D341Med (cell line): ENCODE measurements around the gene SRD5A3.
"Not testable (repeated sequence)": the region's sequence is repeated elsewhere in the genome, so short reads cannot be mapped to it uniquely, and the experiment has no call there.

Source experiments
- DNase-seq: peaks from one replicate; pipeline ENCODE4 v3.0.0; 2012; ENCODE audit warnings: low spot score

Gene SRD5A3

DNA sequence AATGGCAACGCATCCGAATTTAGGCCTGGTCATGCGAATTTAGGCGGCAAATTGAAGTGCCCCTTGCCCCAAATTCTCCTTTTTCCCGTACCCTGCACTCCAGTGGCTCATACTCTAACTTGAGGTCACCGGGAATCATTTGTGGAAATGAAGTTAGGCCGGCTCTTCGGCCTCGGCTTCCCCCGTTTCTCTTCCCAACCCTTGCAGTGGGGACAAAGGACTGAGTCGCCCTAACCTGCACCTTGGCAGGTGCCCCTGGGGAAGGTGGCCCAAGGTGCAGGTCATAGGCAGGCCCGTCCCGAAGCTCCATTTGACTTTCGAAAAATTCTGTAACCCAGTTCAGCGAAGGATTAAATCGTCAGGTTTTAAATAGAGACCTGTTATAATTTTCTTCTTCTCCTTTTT lies 811 bp downstream of the SRD5A3 start:
- peak; percentile 46 for DNase-seq

DNA sequence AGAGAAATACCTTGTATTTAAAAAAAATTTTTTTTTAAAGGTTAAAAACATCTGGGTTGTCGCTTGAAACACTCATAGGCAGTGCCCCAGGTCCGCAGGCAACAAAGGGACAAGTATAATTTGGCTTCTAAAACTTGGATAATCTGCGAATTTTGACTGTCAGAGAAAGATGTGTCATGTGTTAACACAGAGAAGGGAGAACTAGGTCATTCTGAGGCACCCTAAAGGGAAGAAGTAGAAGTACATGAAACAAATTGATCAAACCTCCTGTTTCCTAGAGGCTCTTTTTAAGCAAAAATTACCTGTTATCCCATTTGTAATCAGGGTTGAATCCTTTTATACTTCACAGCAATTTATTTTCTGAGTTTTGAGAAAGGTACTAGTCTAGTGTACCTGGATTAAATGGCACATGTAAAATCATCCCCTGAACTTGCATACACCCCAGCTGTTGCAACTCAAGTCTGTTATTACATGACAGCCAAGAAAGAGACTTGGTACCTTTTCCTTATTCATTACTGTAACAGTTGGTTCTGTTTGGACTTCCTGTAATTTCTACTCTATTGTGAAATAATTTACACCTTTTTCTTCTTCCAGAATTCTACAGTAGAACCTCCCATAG lies 1.7 kb downstream of the SRD5A3 start:
- DNase-seq, result no peak

- no peak for DNase-seq
Measured at GRCh38 chr4:55348466-55348865, 2.4 kb downstream of the SRD5A3 start.

DNA sequence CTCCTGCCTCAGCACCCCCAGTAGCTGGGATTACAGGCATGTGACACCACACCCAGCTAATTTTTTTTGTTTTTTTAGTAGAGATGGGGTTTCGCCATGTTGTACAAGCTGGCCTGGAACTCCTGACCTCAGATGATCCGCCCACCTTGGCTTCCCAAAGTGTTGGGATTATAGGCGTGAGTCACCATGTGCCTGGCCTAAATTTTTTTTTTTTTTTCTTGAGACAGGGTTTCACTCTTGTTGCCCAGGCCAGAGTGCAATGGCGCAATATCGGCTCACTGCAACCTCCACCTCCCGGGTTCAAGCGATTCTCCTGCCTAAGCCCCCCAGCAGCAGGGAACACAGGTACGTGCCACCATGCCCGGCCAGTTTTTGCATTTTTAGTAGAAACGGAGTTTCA lies 4.8 kb downstream of the SRD5A3 start:
- not testable (repeated sequence) for DNase-seq

GRCh38 chr4:55351824-55352223 lies 5.8 kb downstream of the SRD5A3 start:
- DNase-seq, result no peak

GRCh38 chr4:55352726-55353125 lies 6.7 kb downstream of the SRD5A3 start:
- DNase-seq, result no peak

GRCh38 chr4:55353228-55353747 lies 7.2 kb downstream of the SRD5A3 start:
- not testable (repeated sequence) for DNase-seq

GRCh38 chr4:55354648-55355047 lies 8.6 kb downstream of the SRD5A3 start:
- DNase-seq, result no peak

GRCh38 chr4:55355555-55355954 lies 9.5 kb downstream of the SRD5A3 start:
- no peak for DNase-seq

DNA sequence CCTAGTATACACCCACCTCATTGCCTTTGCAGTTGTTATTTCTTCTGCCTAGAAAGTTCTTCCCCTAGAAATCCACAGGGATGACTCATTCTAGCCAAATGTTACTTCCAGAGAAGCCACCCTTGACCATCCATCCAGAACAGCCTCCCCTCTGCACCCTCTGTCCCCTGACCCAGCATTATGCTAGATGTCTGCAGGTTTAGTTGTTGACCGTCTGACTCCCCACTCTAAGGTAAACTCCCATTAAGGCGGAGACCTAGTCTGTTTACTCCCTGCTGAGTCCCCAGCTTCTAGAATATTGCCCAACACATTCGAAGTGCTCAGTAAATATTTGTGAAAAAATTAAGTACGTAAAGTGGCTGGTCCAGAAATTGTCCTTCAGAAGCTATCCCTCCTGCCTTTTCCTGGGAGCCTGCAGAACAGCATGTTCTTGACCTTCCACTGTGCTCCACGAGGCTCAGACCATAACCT lies 11.0 kb downstream of the SRD5A3 start:
- no peak for DNase-seq

DNA sequence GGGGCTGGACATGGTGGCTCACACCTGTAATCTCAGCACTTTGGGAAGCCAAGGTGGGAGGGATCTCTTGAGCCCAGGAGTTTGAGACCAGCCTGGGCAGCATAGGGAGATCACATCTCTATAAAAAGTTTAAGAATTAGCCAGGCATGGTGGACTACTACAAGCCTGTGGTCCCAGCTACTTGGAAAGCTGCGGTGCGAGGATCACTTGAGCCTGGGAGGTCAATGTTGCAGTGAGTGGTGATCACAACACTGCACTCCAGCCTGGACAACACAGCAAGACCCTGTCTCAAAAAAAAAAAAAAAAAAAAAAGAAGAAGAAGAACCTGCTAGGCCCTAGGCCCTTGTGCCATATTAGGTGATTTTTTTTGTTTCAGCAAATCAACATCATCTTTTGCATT lies 12.2 kb downstream of the SRD5A3 start:
- no peak for DNase-seq

- DNase-seq, result no peak
Measured at GRCh38 chr4:55358668-55359067, 12.6 kb downstream of the SRD5A3 start.

DNA sequence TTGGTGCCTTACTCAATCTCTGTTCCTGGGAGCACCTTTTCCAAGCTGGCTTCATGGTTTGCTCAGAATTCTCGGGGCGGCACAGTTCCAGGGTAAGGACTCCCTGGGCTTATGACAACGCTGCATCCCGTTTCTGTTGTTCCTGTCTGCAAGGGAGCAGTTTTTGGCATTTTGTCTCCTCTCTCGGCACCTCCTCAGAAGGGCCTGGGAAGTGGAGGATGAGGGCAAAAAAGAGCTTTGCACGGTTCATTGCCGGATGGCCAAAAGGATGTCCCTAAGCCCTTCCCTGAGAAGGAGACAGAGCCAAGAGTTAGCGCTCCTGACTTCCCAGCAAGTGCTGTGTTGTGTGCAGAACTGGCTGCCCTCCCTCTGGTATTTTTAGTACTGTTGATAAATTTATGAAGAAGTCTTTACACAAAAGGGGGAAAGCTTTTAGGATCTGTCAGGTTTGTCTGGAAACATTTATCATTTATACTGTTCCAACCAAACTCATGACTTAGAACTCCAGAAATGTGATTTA lies 13.4 kb downstream of the SRD5A3 start:
- DNase-seq, result no peak

- not testable (repeated sequence) for DNase-seq
Measured at GRCh38 chr4:55362938-55363337, 16.9 kb downstream of the SRD5A3 start.

GRCh38 chr4:55363691-55364351 lies 17.8 kb downstream of the SRD5A3 start:
- no peak for DNase-seq

GRCh38 chr4:55364691-55365344 lies 18.8 kb downstream of the SRD5A3 start:
- DNase-seq, result no peak

- no peak for DNase-seq
Measured at GRCh38 chr4:55365345-55365728, 19.3 kb downstream of the SRD5A3 start.

GRCh38 chr4:55366621-55367020 lies 20.6 kb downstream of the SRD5A3 start:
- DNase-seq, result no peak

GRCh38 chr4:55367084-55367722 lies 21.2 kb downstream of the SRD5A3 start:
- DNase-seq, result no peak

GRCh38 chr4:55369968-55370367 lies 23.9 kb downstream of the SRD5A3 start:
- no peak for DNase-seq

GRCh38 chr4:55372259-55372658 lies 26.2 kb downstream of the SRD5A3 start:
- DNase-seq, result no peak

DNA sequence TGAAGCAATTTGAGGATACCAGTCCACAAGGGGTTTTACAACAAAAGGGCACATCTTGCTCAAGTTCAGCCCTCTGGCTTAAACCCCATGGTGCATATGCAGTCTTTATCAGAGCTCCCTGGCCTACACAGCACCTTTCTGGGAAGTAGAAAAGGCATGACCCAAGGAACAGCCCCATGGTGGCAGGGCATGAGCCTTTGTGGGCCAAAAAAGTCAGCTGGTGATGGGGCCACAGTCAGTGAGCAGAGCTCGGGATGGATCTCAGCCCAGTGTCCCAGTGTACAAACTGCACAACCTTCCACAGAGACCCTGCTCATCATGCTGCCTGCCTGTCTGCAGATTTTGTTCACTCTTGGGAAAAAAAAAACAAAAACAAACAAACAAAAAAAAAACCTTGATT lies 27.4 kb downstream of the SRD5A3 start:
- no peak for DNase-seq
